NCI-H187 treated with DMSO at 0.1 percent for 48 hours (cell line): ENCODE data around the gene SMAP2.
"Not testable (repeated sequence)": the region's sequence is repeated elsewhere in the genome, so short reads cannot be mapped to it uniquely, and the experiment has no call there.

Experiments
- DNase-seq: peaks from one replicate; lab custom pipeline; 2025; lab: John Stamatoyannopoulos, UW

SMAP2 gene

GRCh38 chr1:40372658-40373322 is 737 bp upstream of the SMAP2 start:
- no peak for DNase-seq

GRCh38 chr1:40377512-40377911 is 4.0 kb downstream of the SMAP2 start:
- no peak for DNase-seq

- no peak for DNase-seq
These were observed 6.4 kb downstream of the SMAP2 start for GRCh38 chr1:40379785-40380452.

DNA sequence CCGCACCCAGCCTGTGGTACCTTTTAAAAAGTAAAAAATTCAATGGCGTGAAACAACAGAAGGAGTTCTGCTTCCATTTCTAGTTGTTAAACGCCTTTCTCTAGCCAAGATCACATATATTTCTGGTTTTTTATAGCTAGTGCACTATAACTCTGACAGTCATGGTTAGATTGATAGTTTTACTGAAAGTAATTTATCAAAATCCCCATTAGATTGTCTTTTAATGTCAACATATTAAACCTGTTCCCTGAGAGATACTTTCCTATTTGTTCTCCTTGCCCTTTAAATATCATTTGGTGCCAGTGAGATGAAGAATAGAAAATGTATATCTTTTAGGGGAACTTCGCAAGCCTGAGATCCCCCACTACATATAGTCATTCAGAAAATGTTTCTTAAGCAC is 7.3 kb downstream of the SMAP2 start:
- no peak for DNase-seq

GRCh38 chr1:40381268-40382107 is 8.0 kb downstream of the SMAP2 start:
- no peak for DNase-seq

- no peak for DNase-seq
These were observed 8.6 kb downstream of the SMAP2 start for GRCh38 chr1:40382108-40382460.

GRCh38 chr1:40382601-40383000 is 9.1 kb downstream of the SMAP2 start:
- DNase-seq, result no peak

DNA sequence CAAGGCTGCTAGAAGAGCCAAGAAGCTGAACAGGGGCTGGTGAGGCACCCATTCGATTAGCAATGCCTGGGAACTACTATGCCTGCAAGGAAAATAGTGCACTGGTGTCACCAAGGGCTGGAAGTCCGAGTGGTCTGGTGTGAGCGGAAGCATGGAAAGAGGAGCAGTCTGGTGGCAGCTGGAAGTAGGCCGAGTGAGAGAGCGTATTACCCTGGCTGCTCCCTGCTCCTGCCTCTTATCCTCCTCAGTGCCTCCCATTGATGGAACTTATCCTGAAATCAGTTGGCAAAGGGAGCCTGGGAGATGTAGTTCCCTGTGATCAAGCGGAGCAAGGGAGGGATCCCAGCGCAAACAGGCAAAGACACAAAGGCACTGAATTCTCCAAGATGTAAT is 9.6 kb downstream of the SMAP2 start:
- no peak for DNase-seq

- DNase-seq, result no peak
These were observed 10.2 kb downstream of the SMAP2 start for GRCh38 chr1:40383488-40384412.

DNA sequence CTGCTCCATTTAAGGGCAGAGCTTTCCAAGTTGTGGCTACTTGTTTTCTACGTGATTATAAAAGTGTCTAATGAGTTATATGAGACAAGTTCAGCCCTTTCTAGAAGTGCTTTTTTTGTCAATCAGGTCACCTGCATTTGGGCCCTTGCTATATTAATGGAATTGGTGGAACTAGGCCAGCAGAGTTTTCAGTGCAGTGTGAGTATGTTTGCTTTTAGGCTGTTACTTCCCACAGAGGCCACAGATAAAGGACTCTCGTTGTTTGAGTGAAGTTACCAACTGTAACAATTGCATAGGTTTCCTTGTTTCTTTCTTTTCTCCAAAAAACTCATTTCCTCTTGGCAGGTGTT is 10.9 kb downstream of the SMAP2 start:
- no peak for DNase-seq

GRCh38 chr1:40384887-40385286 is 11.4 kb downstream of the SMAP2 start:
- no peak for DNase-seq

DNA sequence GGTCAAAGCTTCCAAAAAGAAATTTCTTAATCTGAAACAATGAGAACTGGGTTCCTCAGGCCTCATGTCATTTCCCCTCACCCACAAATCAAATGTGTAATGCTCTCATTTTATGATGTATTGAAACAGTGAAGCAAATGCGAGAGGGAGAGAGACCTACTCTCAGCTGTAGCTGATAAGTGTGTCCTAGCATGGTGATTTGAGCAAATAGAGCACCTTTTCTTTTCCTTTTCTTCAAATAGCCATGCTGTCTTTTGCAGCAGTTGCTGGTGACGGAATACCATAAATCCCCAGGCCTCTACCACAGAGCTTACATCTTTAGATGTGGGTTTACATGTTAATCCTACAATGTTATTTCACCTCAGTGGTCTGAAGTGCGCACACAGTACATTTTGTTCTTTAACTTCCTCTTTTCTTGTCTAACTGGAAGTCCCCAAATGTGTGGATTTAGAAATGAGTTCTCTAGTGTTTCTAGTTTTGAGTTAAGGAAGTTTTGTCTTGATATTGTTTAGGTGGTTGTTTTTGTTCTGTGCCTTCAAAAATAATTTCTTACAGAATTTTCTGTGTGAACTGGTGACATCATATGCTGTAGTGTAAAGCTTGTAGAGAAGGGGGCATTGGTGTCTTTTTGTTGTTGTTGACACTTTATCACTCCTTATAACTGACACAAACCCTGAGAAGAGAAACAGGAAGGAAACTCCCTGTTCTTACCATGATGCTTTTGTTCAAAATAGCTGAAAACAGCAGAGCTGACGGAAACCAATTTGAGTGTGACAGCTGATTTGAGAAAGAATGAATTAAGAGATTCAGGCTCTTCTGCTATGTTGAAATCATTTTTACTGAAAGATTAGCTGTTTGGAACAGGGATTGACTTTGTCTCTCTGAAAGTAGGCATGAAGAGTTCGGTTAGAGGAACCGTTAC is 12.2 kb downstream of the SMAP2 start:
- no peak for DNase-seq

- no peak for DNase-seq
These were observed 12.8 kb downstream of the SMAP2 start for GRCh38 chr1:40386359-40386723.

DNA sequence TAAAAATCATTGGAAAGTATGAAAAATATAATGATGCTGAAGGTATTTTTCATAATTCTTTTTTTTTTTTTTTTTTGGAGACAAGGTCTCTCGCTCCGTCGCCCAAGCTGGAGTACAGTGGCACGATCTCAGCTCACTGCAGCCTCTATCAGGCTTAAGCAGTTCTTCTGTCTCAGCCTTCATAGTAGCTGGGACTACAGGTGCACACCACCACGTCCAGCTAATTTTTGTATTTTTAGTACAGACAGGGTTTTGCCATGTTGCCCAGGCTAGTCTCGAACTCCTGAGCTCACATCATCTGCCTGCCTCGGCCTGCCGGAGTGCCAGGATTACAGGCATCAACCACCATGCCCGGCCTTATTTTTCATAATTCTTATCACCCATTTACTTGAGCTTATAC is 13.3 kb downstream of the SMAP2 start:
- DNase-seq, result no peak

DNA sequence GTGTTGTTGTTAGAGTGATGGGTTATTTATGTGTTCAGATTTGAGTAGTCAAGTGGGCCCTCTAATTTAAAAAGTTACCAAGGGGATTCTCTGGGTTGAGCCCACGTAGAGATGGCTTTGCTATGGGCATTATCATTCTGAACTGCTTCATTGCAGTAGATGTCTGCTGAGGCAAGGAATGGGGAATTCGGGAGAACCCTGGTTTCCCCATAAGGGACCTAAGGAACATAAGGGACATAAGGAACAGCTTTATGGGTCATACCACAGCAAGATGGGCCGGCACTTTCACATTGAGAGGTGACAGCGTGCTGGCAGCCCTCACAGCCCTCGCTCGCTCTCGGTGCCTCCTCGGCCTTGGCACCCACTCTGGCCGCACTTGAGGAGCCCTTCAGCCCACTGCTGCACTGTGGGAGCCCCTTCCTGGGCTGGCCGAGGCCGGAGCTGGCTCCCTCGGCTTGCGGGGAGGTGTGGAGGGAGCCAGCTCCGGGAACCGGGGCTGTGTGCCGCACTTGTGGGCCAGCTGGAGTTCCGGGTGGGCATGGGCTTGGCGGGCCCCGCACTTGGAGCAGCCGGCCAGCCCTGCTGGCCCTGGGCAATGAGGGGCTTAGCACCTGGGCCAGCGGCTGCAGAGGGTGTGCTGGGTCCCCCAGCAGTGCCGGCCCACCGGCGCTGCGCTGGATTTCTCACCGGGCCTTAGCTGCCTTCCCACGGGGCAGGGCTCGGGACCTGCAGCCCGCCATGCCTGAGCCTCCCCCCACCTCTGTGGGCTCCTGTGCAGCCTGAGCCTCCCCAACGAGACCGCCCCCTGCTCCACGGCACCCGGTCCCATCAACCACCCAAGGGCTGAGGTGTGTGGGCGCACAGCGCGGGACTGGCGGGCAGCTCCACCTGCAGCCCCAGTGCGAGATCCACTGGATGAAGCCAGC is 14.1 kb downstream of the SMAP2 start:
- DNase-seq, result not testable (repeated sequence)

DNA sequence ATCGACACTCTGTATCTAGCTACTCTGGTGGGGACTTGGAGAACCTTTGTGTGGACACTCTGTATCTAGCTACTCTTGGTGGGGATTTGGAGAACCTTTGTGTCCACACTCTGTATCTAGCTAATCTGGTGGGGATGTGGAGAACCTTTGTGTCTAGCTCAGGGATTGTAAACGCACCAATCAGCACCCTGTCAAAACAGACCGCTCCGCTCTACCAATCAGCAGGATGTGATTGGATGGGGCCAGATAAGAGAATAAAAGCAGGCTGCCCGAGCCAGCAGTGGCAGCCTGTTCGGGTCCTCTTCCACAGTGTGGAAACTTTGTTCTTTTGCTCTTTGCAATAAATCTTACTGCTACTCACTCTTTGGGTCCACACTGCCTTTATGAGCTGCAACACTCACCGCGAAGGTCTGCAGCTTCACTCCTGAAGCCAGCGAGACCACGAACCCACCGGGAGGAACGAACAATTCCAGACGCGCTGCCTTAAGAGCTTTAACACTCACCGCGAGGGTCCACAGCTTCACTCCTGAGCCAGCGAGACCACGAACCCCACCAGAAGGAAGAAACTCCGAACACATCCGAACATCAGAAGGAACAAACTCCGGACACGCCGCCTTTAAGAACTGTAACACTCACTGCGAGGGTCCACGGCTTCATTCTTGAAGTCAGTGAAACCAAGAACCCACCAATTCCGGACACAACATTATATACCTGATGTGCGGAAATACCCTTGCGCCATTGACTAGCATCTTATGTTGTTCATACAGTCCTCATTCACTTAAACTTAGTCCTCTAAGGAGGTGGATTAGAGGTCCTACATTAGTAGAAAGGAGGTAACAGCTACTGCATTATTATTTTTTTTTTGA is 15.2 kb downstream of the SMAP2 start:
- DNase-seq, result not testable (repeated sequence)

GRCh38 chr1:40389322-40389803 is 15.8 kb downstream of the SMAP2 start:
- DNase-seq, result no peak

DNA sequence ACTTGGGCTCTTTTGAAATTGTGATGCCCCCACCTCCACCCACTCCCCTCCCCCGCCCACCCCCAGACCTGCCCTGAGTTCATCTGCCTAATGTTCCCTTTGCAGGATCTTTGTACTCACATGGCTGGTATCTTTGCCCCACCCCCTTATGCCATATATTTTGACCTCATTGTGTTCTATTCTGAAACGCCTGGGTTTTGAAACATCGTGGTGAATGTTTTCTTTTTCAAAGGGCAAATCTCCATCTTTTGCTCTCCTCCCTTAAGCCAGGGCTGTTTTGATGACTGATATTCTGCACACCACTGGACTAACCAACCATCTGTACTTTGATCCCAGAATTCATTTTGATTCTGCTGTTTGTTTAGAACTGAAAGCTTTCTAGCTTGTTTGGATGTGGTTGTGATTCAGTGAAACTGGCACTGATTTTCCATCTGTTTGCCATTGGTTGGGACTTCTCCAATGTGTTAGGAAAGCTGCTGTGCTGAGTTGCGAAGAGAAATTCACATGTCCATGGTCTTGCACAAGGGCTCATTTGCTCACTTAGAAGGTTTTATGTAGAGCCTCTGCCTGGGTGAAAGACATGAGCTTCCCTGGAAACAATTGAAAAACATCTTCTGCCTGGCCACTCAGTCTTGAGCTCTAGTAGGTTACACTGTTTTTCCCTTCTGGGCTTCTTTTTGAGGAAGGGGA is 16.5 kb downstream of the SMAP2 start:
- no peak for DNase-seq
